ENCODE results near the gene PPP3CA.
"Not testable (repeated sequence)": the region's sequence is repeated elsewhere in the genome, so short reads cannot be mapped to it uniquely, and the experiment has no call there.

The PPP3CA gene

DNA sequence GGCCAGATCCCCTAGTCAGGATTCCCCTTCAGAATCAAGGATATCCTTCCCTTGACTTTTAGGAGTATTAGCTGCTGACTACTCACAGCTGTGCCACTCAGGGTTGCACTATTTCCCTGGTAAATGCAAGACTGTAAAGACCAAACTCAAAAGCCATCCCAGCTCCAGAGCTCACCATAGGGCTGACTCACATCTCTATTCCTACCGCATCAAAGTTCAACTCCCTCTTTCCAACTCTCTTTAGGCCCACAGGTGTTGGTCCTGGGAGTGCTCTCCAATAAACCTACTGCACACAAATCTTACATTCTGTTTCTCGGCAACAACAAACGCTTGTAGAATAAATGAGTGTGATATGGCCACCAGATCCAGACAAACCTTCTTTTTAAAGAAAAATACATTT lies 109.6 kb downstream of the PPP3CA start:
- no peaks in the 10 kb centered on the region for H3K36me3 ChIP-seq (ENCODE audit: insufficient read depth)
- peaks cover 39% of the 10 kb centered on the region for H3K4me1 ChIP-seq (ENCODE audit: low read depth, poor library complexity, severe bottlenecking)
- H2AFZ ChIP-seq (ENCODE audit: low read depth) = no peak overlapping the region
- H3K4me2 ChIP-seq = no peak overlapping the region
- H3K9ac ChIP-seq = no peak overlapping the region
- no peaks in the 10 kb centered on the region for H3K27me3 ChIP-seq (ENCODE audit: insufficient read depth, low read depth)
- no peak overlapping the region for H3K27ac ChIP-seq
- no peaks in the 10 kb centered on the region for H4K20me1 ChIP-seq (ENCODE audit: insufficient read depth)
- TF ChIP-seq, protein P1, sequence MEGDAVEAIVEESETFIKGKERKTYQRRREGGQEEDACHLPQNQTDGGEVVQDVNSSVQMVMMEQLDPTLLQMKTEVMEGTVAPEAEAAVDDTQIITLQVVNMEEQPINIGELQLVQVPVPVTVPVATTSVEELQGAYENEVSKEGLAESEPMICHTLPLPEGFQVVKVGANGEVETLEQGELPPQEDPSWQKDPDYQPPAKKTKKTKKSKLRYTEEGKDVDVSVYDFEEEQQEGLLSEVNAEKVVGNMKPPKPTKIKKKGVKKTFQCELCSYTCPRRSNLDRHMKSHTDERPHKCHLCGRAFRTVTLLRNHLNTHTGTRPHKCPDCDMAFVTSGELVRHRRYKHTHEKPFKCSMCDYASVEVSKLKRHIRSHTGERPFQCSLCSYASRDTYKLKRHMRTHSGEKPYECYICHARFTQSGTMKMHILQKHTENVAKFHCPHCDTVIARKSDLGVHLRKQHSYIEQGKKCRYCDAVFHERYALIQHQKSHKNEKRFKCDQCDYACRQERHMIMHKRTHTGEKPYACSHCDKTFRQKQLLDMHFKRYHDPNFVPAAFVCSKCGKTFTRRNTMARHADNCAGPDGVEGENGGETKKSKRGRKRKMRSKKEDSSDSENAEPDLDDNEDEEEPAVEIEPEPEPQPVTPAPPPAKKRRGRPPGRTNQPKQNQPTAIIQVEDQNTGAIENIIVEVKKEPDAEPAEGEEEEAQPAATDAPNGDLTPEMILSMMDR (conservative IDR thresholded peaks at IDR 0.05; ENCODE audit: low read depth, low read length) = no peak
- peaks cover 22% of the 10 kb centered on the region; the same call in 1 of the 2 replicates for H3K79me2 ChIP-seq (ENCODE audit: insufficient read depth, low read depth)
- no peak overlapping the region for H3K4me3 ChIP-seq (IDR thresholded peaks at IDR 0.05; ENCODE audit: insufficient read depth, low read depth, low read length)

- no peak overlapping the region for H3K4me2 ChIP-seq
- TF ChIP-seq, protein P1 (conservative IDR thresholded peaks at IDR 0.05; ENCODE audit: low read depth, low read length) = no peak
- no peak overlapping the region for H3K9ac ChIP-seq
- no peaks in the 10 kb centered on the region for H3K36me3 ChIP-seq (ENCODE audit: insufficient read depth)
- H3K4me3 ChIP-seq (IDR thresholded peaks at IDR 0.05; ENCODE audit: insufficient read depth, low read depth, low read length) = no peak overlapping the region
- H4K20me1 ChIP-seq (ENCODE audit: insufficient read depth) = no peaks in the 10 kb centered on the region
- H3K27me3 ChIP-seq (ENCODE audit: insufficient read depth, low read depth) = no peaks in the 10 kb centered on the region
- peaks cover 56% of the 10 kb centered on the region for H3K4me1 ChIP-seq (ENCODE audit: low read depth, poor library complexity, severe bottlenecking)
- H3K27ac ChIP-seq = no peak overlapping the region
- H2AFZ ChIP-seq (ENCODE audit: low read depth) = no peak overlapping the region
- peaks cover 31% of the 10 kb centered on the region; the same call in 1 of the 2 replicates for H3K79me2 ChIP-seq (ENCODE audit: insufficient read depth, low read depth)
These were observed 111.2 kb downstream of the PPP3CA start for GRCh38 chr4:101236097-101236496.

DNA sequence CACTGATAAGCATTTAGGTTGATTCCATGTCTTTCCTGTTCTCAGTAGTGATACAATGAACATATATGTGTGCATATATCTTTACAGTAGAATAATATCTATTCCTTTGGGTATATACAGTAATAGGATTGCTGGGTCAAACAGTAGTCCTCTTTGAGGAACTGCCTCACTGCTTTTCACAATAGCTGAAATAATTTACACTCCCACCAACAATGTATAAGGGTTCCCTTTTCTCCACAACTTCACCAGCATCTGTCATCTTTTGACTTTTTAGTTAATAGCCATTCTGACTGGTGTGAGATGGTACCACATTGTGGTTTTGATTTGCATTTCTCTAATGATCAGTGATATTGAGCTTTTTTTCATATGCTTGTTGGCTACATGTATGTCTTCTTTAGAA lies 113.2 kb downstream of the PPP3CA start:
- H2AFZ ChIP-seq (ENCODE audit: low read depth); H3K9ac ChIP-seq; H3K27ac ChIP-seq; H4K20me1 ChIP-seq (ENCODE audit: insufficient read depth); H3K36me3 ChIP-seq (ENCODE audit: insufficient read depth); H3K27me3 ChIP-seq (ENCODE audit: insufficient read depth, low read depth); H3K4me3 ChIP-seq (IDR thresholded peaks at IDR 0.05; ENCODE audit: insufficient read depth, low read depth, low read length); H3K4me2 ChIP-seq: not testable (repeated sequence)
- H3K79me2 ChIP-seq (ENCODE audit: insufficient read depth, low read depth) = peaks cover 31% of the 10 kb centered on the region; the same call in 1 of the 2 replicates
- H3K4me1 ChIP-seq (ENCODE audit: low read depth, poor library complexity, severe bottlenecking) = peaks cover 61% of the 10 kb centered on the region

DNA sequence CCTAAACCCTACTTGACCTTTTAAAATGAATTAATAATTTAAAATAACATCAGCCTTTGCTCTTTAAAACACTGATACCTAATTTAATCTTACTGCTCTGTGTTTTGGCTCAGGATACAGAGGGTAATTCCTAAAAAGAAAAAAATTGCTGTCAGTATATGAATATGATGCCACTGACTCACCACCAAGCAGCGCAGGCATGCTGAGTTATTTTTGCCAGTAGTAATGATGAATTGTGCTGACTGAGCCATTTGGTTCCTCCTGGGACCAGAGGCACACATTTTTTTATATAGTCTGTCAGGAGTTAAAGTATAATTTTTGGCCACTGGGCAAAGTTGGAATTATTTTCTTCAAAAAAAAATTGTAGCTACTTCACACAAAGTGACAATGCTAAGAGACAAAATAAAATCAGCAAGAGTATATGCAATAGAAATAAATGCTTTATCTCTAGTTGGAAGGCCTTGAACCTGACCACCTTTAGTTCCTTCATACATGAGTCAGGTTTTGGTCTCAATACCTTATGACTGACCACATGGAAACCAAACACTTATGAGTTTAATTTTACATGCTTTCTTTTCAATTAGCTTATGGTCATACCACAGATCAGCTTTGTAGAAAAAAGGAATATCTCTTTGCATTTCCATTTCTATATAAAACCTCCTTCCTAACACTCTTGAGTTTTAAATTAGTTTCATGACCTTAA lies 115.1 kb downstream of the PPP3CA start:
- Histone ChIP-seq H3K4me3 (IDR thresholded peaks at IDR 0.05; ENCODE audit: insufficient read depth, low read depth, low read length) (no peak overlapping the region), H3K9ac (no peak overlapping the region), H3K27ac (peak overlapping the region; percentile 7), H3K4me2 (peak overlapping the region; percentile 62), H3K36me3 (ENCODE audit: insufficient read depth) (no peaks in the 10 kb centered on the region), H3K79me2 (ENCODE audit: insufficient read depth, low read depth) (peaks cover 25% of the 10 kb centered on the region; the same call in 1 of the 2 replicates), H3K4me1 (ENCODE audit: low read depth, poor library complexity, severe bottlenecking) (peaks cover 59% of the 10 kb centered on the region), H2AFZ (ENCODE audit: low read depth) (no peak overlapping the region), H4K20me1 (ENCODE audit: insufficient read depth) (no peaks in the 10 kb centered on the region), H3K27me3 (ENCODE audit: insufficient read depth, low read depth) (no peaks in the 10 kb centered on the region)
- TF ChIP-seq, protein P1 (conservative IDR thresholded peaks at IDR 0.05; ENCODE audit: low read depth, low read length) = no peak

GRCh38 chr4:101230801-101231426 lies 116.4 kb downstream of the PPP3CA start:
- no peak overlapping the region for H3K9ac ChIP-seq
- peaks cover 23% of the 10 kb centered on the region; the same call in 1 of the 2 replicates for H3K79me2 ChIP-seq (ENCODE audit: insufficient read depth, low read depth)
- no peak overlapping the region for H3K4me3 ChIP-seq (IDR thresholded peaks at IDR 0.05; ENCODE audit: insufficient read depth, low read depth, low read length)
- no peaks in the 10 kb centered on the region for H3K27me3 ChIP-seq (ENCODE audit: insufficient read depth, low read depth)
- no peak overlapping the region; the same call in 1 of the 2 replicates for H3K4me2 ChIP-seq
- no peaks in the 10 kb centered on the region for H4K20me1 ChIP-seq (ENCODE audit: insufficient read depth)
- TF ChIP-seq, protein P1 (conservative IDR thresholded peaks at IDR 0.05; ENCODE audit: low read depth, low read length) = no peak
- H3K36me3 ChIP-seq (ENCODE audit: insufficient read depth) = no peaks in the 10 kb centered on the region
- H3K4me1 ChIP-seq (ENCODE audit: low read depth, poor library complexity, severe bottlenecking) = peaks cover 59% of the 10 kb centered on the region
- no peak overlapping the region for H3K27ac ChIP-seq
- H2AFZ ChIP-seq (ENCODE audit: low read depth) = no peak overlapping the region

Measured in KMS-11 (cell line).